IMR-90 (cell line): ENCODE data around the gene CCDC171. TPM values are rescaled to one million over a fixed set of nuclear protein-coding genes. Genes with fewer than 3 reads are reported as not detected.

Source experiments
- ATAC-seq: fragments of 200-7000 bp; cut with Tn5 transposase; 2 replicates; pipeline ENCODE4 v1.9.1; 2020; ENCODE audit warnings: low read depth, mild to moderate bottlenecking, moderate library complexity
- BruUV-seq: library from RNA; stranded (reverse); fragments of 400-500 nt; replicated peaks from 2 replicates; lab custom pipeline; 2021; lab: Mats Ljungman, UMichigan
- CTCF ChIA-PET: fragments of 300-600 bp; formaldehyde crosslinking; extraction: SDS; loops from one replicate; lab custom pipeline; 2021; ENCODE audit warnings: antibody characterized with exemption; lab: Yijun Ruan, JAX
- POLR2A ChIA-PET: fragments of 300-600 bp; sonication (Branson Sonifier 250); formaldehyde crosslinking; loops from one replicate; lab custom pipeline; 2022; ENCODE audit warnings: antibody characterized with exemption; ENCODE audit not compliant: unreplicated experiment; lab: Charles Lee
- DNase-seq: peaks from one replicate; pipeline ENCODE4 v3.0.0; 2013
- H2AFZ ChIP-seq: replicated peaks from 2 replicates; pipeline ENCODE3; 2013; ENCODE audit warnings: low read length, mild to moderate bottlenecking; ENCODE audit not compliant: poor library complexity
- H2AK5ac ChIP-seq: 2 replicates; pipeline ENCODE4 v1.6.1; 2013; ENCODE audit warnings: low read depth, low read length, inconsistent platforms
- H2AK9ac ChIP-seq: replicated peaks from 2 replicates; pipeline ENCODE3; 2013; ENCODE audit warnings: mild to moderate bottlenecking, low read depth, low read length, moderate library complexity; ENCODE audit not compliant: poor library complexity
- H2BK120ac ChIP-seq: 2 replicates; pipeline ENCODE4 v1.6.1; 2013; ENCODE audit warnings: low read depth, low read length, inconsistent platforms
- H2BK15ac ChIP-seq: 3 replicates; pipeline ENCODE4 v1.6.1; 2013; ENCODE audit warnings: low read depth, low read length, inconsistent platforms
- H2BK20ac ChIP-seq: 2 replicates; pipeline ENCODE4 v1.6.1; 2013; ENCODE audit warnings: low read depth, mild to moderate bottlenecking, inconsistent platforms, low read length, moderate library complexity
- H2BK5ac ChIP-seq: 2 replicates; pipeline ENCODE4 v1.6.1; 2013; ENCODE audit warnings: mild to moderate bottlenecking, low read depth, low read length, inconsistent platforms; ENCODE audit not compliant: poor library complexity, severe bottlenecking
- H3K14ac ChIP-seq: replicated peaks from 2 replicates; pipeline ENCODE4 v1.6.1; 2013; ENCODE audit warnings: low read depth, low read length, inconsistent platforms
- H3K18ac ChIP-seq: 2 replicates; pipeline ENCODE4 v1.6.1; 2013; ENCODE audit warnings: low read depth, low read length, control low read depth
- H3K23ac ChIP-seq: 2 replicates; pipeline ENCODE4 v1.6.1; 2013; ENCODE audit warnings: low read depth, low read length, inconsistent platforms
- H3K27ac ChIP-seq: 2 replicates; pipeline ENCODE4 v1.5.1; 2013; ENCODE audit warnings: mild to moderate bottlenecking, control low read depth, low read length; ENCODE audit not compliant: insufficient read depth
- H3K27me3 ChIP-seq: 2 replicates; pipeline ENCODE4 v1.6.1; 2013; ENCODE audit warnings: low read length; ENCODE audit not compliant: control insufficient read depth, insufficient read depth
- H3K36me3 ChIP-seq: 2 replicates; pipeline ENCODE4 v1.6.1; 2013; ENCODE audit warnings: low read length, mixed read lengths; ENCODE audit not compliant: control insufficient read depth, insufficient read depth
- H3K4ac ChIP-seq: 2 replicates; pipeline ENCODE4 v1.6.1; 2013; ENCODE audit warnings: low read depth, low read length, inconsistent platforms
- H3K4me1 ChIP-seq: 2 replicates; pipeline ENCODE4 v1.6.1; 2013; ENCODE audit warnings: low read length, mixed read lengths; ENCODE audit not compliant: control insufficient read depth, insufficient read depth
- H3K4me2 ChIP-seq: 2 replicates; pipeline ENCODE4 v1.6.1; 2013; ENCODE audit warnings: low read depth, mild to moderate bottlenecking, control low read depth, low read length, moderate library complexity
- H3K4me3 ChIP-seq: 2 replicates; pipeline ENCODE4 v1.5.1; 2013; ENCODE audit warnings: low read depth, mild to moderate bottlenecking, control low read depth, low read length, moderate library complexity; ENCODE audit not compliant: insufficient read depth
- H3K56ac ChIP-seq: 2 replicates; pipeline ENCODE4 v1.6.1; 2013; ENCODE audit warnings: low read length, inconsistent platforms; ENCODE audit not compliant: insufficient read depth; ENCODE audit errors: extremely low read depth
- H3K79me1 ChIP-seq, 2 experiments: 2 replicates each; pipeline ENCODE4 v1.6.1; 2013; ENCODE audit warnings: low read length in 2 of 2, inconsistent platforms in 1 of 2, low read depth in 1 of 2
- H3K9ac ChIP-seq: 2 replicates; pipeline ENCODE4 v1.6.1; 2013; ENCODE audit warnings: low read depth, low read length, control low read depth
- H3K9me1 ChIP-seq: 2 replicates; pipeline ENCODE4 v1.6.1; 2013; ENCODE audit warnings: low read length, inconsistent platforms; ENCODE audit not compliant: insufficient read depth
- H3K9me3 ChIP-seq: 2 replicates; pipeline ENCODE4 v1.6.1; 2013; ENCODE audit warnings: low read length; ENCODE audit not compliant: control insufficient read depth, insufficient read depth
- H4K20me1 ChIP-seq: 2 replicates; pipeline ENCODE4 v1.6.1; 2013; ENCODE audit warnings: low read length, inconsistent platforms; ENCODE audit not compliant: insufficient read depth
- H4K5ac ChIP-seq: 2 replicates; pipeline ENCODE4 v1.6.1; 2013; ENCODE audit warnings: mild to moderate bottlenecking, low read depth, low read length, control low read depth
- H4K8ac ChIP-seq, 2 experiments: 2 replicates each; pipeline ENCODE4 v1.6.1; 2013; ENCODE audit warnings: low read depth in 2 of 2, low read length in 2 of 2, control low read depth in 1 of 2, inconsistent platforms in 1 of 2
- H4K91ac ChIP-seq: 2 replicates; pipeline ENCODE4 v1.6.1; 2013; ENCODE audit warnings: low read depth, low read length, inconsistent platforms; ENCODE audit not compliant: insufficient read depth
- CEBPB ChIP-seq: IDR thresholded peaks from 2 replicates; pipeline ENCODE4 v1.6.1; 2012; ENCODE audit warnings: low read depth, low read length, improper control_type of control experiment
- CTCF ChIP-seq: conservative IDR thresholded peaks from 2 replicates; pipeline ENCODE4 v1.5.1; 2012; ENCODE audit warnings: mild to moderate bottlenecking, low read depth, low read length, improper control_type of control experiment
- FOS ChIP-seq: fragments of 150-350 bp; IDR thresholded peaks from 2 replicates; pipeline ENCODE4 v1.6.1; 2016; ENCODE audit warnings: low read depth, low read length
- MAZ ChIP-seq: IDR thresholded peaks from 2 replicates; pipeline ENCODE4 v1.6.1; 2012; ENCODE audit warnings: low read depth, mild to moderate bottlenecking, low read length, improper control_type of control experiment, moderate library complexity, borderline replicate concordance
- MXI1 ChIP-seq: IDR thresholded peaks from 2 replicates; pipeline ENCODE4 v1.6.1; 2012; ENCODE audit warnings: low read depth, mild to moderate bottlenecking, low read length, moderate library complexity, borderline replicate concordance
- WGBS, 2 experiments: methylation state at CpG; one replicate each; pipeline versions ENCODE4 v1.1.5 to v1.1.7; 2013; ENCODE audit warnings: missing lambda C conversion rate in 2 of 2; ENCODE audit not compliant: insufficient read length in 1 of 2; ENCODE audit errors: extremely low coverage in 2 of 2; 5-methylcytosine and 5-hydroxymethylcytosine counted together
- dilution Hi-C: fragments of 300-500 bp; cut with HindIII; formaldehyde crosslinking; loops from one replicate; pipeline ENCODE4 v1.14.3; 2018; ENCODE audit warnings: low sequenced_read_pairs; ENCODE audit not compliant: unreplicated experiment
- in situ Hi-C: fragments of 300-500 bp; cut with MboI; formaldehyde crosslinking; loops from 3 replicates; pipeline ENCODE4 v1.14.3; 2019; ENCODE audit warnings: low sequenced_read_pairs, inconsistent platforms, mixed read lengths
- intact Hi-C: fragments of 100-400 bp; cut with micrococcal nuclease; formaldehyde crosslinking; loops from 2 replicates; pipeline ENCODE4 v1.10.0; 2022
- polyA plus RNA-seq, 3 experiments: library from polyadenylated mRNA; depleted of rRNA; stranded (reverse); fragments of >200 nt; gene quantifications; 2 replicates each; pipeline ENCODE4 v1.2.3, GENCODE V29; 2012; ENCODE audit warnings: low replicate concordance in 1 of 3
- total RNA-seq: library from RNA; depleted of rRNA; stranded (reverse); fragments of >200 nt; gene quantifications from 2 replicates; pipeline ENCODE4 v1.2.3, GENCODE V29; 2012

Gene CCDC171
- total and polyA plus RNA-seq, 2 of the 4 experiments (the other 2 are of a cell fraction) = 0.63 to 2.2 TPM

GRCh38 chr9:16001856-16002255 lies 449.0 kb downstream of the CCDC171 start:
- Histone ChIP-seq H2BK20ac (peak overlapping the region; percentile 53; the same call in 1 of the 2 replicates), H3K79me1 (no peaks in the 10 kb centered on the region; a peak in 1 of 4 replicates), H3K4me1 (peaks cover 7% of the 10 kb centered on the region), H4K20me1 (no peaks in the 10 kb centered on the region), H3K18ac (peak overlapping the region; percentile 48; the same call in 1 of the 2 replicates), H4K5ac (no peak overlapping the region), H2AK5ac (peak overlapping the region; percentile 74; the same call in 1 of the 2 replicates), H2BK15ac (peak overlapping the region; percentile 86; the same call in 2 of the 3 replicates), H2AFZ (no peak overlapping the region), H4K91ac (no peak overlapping the region; the same call in 1 of the 2 replicates), H3K56ac (no peak overlapping the region), H3K4me2 (no peak overlapping the region), H2AK9ac (no peak overlapping the region), H3K9me1 (peaks cover 11% of the 10 kb centered on the region), H4K8ac (peak overlapping the region in 1 of 2 experiments; percentile 31; a peak in 1 of 4 replicates), H2BK5ac (peak overlapping the region; percentile 68), H2BK120ac (peak overlapping the region; percentile 75; the same call in 1 of the 2 replicates), H3K27me3 (no peaks in the 10 kb centered on the region), H3K23ac (no peak overlapping the region), H3K4ac (peak overlapping the region; percentile 68; the same call in 1 of the 2 replicates), H3K14ac (peak overlapping the region; percentile 70; the same call in 1 of the 2 replicates), H3K27ac (no peak overlapping the region), H3K4me3 (no peak overlapping the region), H3K9ac (no peak overlapping the region), H3K9me3 (no peaks in the 10 kb centered on the region), H3K36me3 (no peaks in the 10 kb centered on the region)
- intact Hi-C loops = no loop called here
- in situ Hi-C loops = no loop called here
- dilution Hi-C loops = no loop called here
- ChIA-PET POLR2A (no interaction called here), CTCF (interaction anchor here (0.7 kb wide), 1 partner anchor 260 kb away, joined by 3 read pairs; no protein-coding TSS in a partner anchor)
- no peak for ATAC-seq
- BruUV-seq = no TSS peak
- peak; percentile 53 for DNase-seq
- 100% methylated on average over 1 of the region's 2 CpGs; no CpG with 5 or more reads in 1 of the 2 experiments for WGBS, 2 experiments
- TF ChIP-seq MXI1 = no peak
- no peak for TF ChIP-seq CTCF
- TF ChIP-seq MAZ = no peak
- no peak for TF ChIP-seq CEBPB
- peak; percentile 51 for TF ChIP-seq FOS
